RWPE2 (cell line): ENCODE measurements around the gene ZSWIM7.
"Not testable (repeated sequence)": the region's sequence is repeated elsewhere in the genome, so short reads cannot be mapped to it uniquely, and the experiment has no call there.

Experiments
- ATAC-seq: fragments of 200-7000 bp; cut with Tn5 transposase; 3 replicates; pipeline ENCODE4 v1.9.1; 2021; ENCODE audit warnings: low read depth
- DNase-seq: peaks from one replicate; pipeline ENCODE4 v3.0.0-alpha.2; 2020; ENCODE audit warnings: low spot score
- H3K27ac ChIP-seq: fragments of 450-650 bp; 2 replicates; pipeline ENCODE4 v1.5.1; 2017; ENCODE audit warnings: mild to moderate bottlenecking; ENCODE audit not compliant: poor library complexity, severe bottlenecking
- H3K27me3 ChIP-seq: fragments of 250-450 bp; sonication (Bioruptor Pico); 2 replicates; pipeline ENCODE4 v1.5.1; 2021; ENCODE audit warnings: mild to moderate bottlenecking, moderate library complexity; ENCODE audit not compliant: insufficient read depth, poor library complexity, severe bottlenecking
- H3K36me3 ChIP-seq: fragments of 250-450 bp; sonication (Bioruptor Pico); 2 replicates; pipeline ENCODE4 v1.5.1; 2020; ENCODE audit warnings: low read depth, mild to moderate bottlenecking, moderate library complexity
- H3K4me1 ChIP-seq: fragments of 250-450 bp; sonication (Bioruptor Pico); 2 replicates; pipeline ENCODE4 v1.5.1; 2021; ENCODE audit warnings: mild to moderate bottlenecking, moderate library complexity; ENCODE audit not compliant: insufficient read depth, poor library complexity, severe bottlenecking
- H3K4me3 ChIP-seq: fragments of 250-450 bp; sonication (Bioruptor Pico); 2 replicates; pipeline ENCODE4 v1.5.1; 2021; ENCODE audit warnings: mild to moderate bottlenecking, moderate library complexity; ENCODE audit not compliant: severe bottlenecking
- H3K9me3 ChIP-seq: fragments of 250-450 bp; sonication (Bioruptor Pico); 2 replicates; pipeline ENCODE4 v1.5.1; 2021; ENCODE audit warnings: mild to moderate bottlenecking, moderate library complexity; ENCODE audit not compliant: severe bottlenecking
- TF ChIP-seq, protein P1 (sequence below): fragments of 450-650 bp; IDR thresholded peaks from one replicate; pipeline ENCODE4 v1.5.1; 2017; ENCODE audit warnings: mild to moderate bottlenecking, moderate library complexity; ENCODE audit not compliant: poor library complexity, severe bottlenecking

The ZSWIM7 gene

DNA sequence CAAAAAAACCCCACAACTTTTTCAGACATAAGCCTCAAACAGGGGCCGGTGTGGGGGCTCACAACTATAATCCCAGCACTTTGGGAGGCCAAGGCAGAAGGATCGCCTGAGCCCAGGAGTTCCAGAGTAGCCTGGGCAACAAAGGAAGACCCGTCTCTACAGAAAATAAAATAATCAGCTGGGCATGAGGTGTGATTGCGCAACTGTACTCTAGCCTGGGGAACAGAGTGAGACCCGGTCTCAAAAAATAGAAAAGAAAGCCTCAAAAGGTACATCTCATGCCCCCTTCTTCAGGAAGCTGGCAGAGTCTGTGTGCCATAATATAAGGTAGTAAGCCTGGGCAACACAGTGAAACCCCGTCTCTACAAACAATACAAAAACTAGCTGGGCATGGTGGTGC is 3.2 kb downstream of the ZSWIM7 start:
- DNase-seq (no peak), ATAC-seq (no peak)
- TF ChIP-seq, protein P1, sequence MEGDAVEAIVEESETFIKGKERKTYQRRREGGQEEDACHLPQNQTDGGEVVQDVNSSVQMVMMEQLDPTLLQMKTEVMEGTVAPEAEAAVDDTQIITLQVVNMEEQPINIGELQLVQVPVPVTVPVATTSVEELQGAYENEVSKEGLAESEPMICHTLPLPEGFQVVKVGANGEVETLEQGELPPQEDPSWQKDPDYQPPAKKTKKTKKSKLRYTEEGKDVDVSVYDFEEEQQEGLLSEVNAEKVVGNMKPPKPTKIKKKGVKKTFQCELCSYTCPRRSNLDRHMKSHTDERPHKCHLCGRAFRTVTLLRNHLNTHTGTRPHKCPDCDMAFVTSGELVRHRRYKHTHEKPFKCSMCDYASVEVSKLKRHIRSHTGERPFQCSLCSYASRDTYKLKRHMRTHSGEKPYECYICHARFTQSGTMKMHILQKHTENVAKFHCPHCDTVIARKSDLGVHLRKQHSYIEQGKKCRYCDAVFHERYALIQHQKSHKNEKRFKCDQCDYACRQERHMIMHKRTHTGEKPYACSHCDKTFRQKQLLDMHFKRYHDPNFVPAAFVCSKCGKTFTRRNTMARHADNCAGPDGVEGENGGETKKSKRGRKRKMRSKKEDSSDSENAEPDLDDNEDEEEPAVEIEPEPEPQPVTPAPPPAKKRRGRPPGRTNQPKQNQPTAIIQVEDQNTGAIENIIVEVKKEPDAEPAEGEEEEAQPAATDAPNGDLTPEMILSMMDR: no peak
- Histone ChIP-seq H3K4me1 (peaks cover 8% of the 10 kb centered on the region), H3K36me3 (peaks cover 33% of the 10 kb centered on the region), H3K9me3 (no peaks in the 10 kb centered on the region), H3K27ac (no peak overlapping the region), H3K27me3 (no peaks in the 10 kb centered on the region), H3K4me3 (no peak overlapping the region)

DNA sequence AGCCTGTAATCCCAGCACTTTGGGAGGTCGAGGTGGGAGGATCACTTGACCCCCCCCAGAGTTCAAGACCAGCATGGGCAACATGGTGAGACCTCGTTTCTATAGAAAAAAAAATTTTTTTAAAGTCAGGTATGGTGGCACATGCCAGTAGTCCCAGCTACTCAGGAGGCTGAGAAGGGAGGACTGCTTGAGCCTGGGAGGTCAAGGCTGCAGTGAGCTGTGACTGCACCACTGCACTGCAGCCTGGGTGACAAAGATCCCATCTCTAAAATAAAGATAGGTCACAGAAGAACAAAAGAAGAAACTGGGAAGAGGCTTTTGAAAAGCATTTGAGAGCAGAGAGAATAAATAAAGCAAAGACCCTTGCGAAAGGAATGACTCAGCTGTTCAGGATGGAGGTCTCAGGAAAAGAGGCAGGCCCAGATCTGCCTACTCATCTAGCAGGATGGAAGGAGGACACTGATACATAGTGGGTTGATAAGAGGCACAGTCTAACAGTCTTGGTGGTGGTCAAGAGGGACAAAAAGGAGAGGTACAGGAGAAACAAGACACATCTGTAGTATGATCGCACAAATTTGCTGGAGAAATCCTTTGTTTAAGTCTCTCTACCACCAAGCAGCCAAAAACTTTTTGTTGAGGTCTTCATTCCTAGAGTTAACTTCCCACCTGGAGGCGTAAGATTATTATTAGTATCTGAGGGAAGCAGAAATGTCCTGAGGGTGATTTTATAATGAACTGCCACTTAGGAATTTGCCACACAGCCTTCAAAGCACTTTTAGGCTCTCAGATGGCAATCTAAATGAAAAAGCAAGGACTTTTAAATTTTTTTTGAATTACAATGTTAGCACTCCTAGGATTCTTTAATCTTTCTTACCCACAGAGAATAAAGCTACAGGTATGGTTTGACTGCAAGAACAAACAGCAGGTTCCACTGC is 17.6 kb downstream of the ZSWIM7 start:
- Histone ChIP-seq H3K27me3 (no peaks in the 10 kb centered on the region), H3K4me1 (peaks cover 20% of the 10 kb centered on the region), H3K36me3 (peaks cover 73% of the 10 kb centered on the region), H3K4me3 (no peak overlapping the region), H3K27ac (peak overlapping the region; percentile 71), H3K9me3 (no peaks in the 10 kb centered on the region)
- DNase-seq: no peak
- ATAC-seq: peak; percentile 89
- TF ChIP-seq, protein P1: no peak

- Histone ChIP-seq H3K9me3 (no peaks in the 10 kb centered on the region), H3K27me3 (no peaks in the 10 kb centered on the region), H3K27ac (peak overlapping the region; percentile 71), H3K4me3 (no peak overlapping the region), H3K4me1 (peaks cover 20% of the 10 kb centered on the region), H3K36me3 (peaks cover 73% of the 10 kb centered on the region)
- ATAC-seq: peak; percentile 33; the same call in 1 of the 3 replicates
- TF ChIP-seq, protein P1: no peak
- no peak for DNase-seq
These were observed 18.3 kb downstream of the ZSWIM7 start for GRCh38 chr17:15981208-15981607.

DNA sequence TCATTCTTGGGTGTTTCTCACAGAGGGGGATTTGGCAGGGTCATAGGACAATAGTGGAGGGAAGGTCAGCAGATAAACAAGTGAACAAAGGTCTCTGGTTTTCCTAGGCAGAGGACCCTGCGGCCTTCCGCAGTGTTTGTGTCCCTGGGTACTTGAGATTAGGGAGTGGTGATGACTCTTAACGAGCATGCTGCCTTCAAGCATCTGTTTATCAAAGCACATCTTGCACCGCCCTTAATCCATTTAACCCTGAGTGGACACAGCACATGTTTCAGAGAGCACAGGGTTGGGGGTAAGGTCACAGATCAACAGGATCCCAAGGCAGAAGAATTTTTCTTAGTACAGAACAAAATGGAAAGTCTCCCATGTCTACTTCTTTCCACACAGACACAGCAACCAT is 20.5 kb downstream of the ZSWIM7 start:
- H3K27ac ChIP-seq, H3K4me3 ChIP-seq, H3K27me3 ChIP-seq, DNase-seq, H3K9me3 ChIP-seq, ATAC-seq: not testable (repeated sequence)
- peaks cover 20% of the 10 kb centered on the region for H3K4me1 ChIP-seq
- peaks cover 61% of the 10 kb centered on the region for H3K36me3 ChIP-seq

GRCh38 chr17:15978606-15979005 is 20.9 kb downstream of the ZSWIM7 start:
- Histone ChIP-seq H3K27ac (no peak overlapping the region), H3K4me3 (no peak overlapping the region), H3K9me3 (no peaks in the 10 kb centered on the region), H3K36me3 (peaks cover 59% of the 10 kb centered on the region), H3K4me1 (peaks cover 20% of the 10 kb centered on the region), H3K27me3 (no peaks in the 10 kb centered on the region)
- ATAC-seq: no peak
- TF ChIP-seq, protein P1: no peak
- no peak for DNase-seq
